Heart left ventricle (tissue), 13 donors: Measurements from ENCODE around the gene HHIPL1.

Experiments
- CTCF ChIP-seq, 12 donors: fragments of 200-600 bp; sonication (generic) in 4 of 12; IDR thresholded peaks; one replicate each; pipeline versions ENCODE4 v1.5.0 to v1.8.0; 2018 to 2022; ENCODE audit warnings: antibody characterized with exemption in 12 of 12, mild to moderate bottlenecking in 5 of 12
- POLR2A ChIP-seq, 2 donors: fragments of 450-650 bp; IDR thresholded peaks; one replicate each; pipeline ENCODE4 v1.6.1; 2017; ENCODE audit warnings: antibody characterized with exemption in 2 of 2, mild to moderate bottlenecking in 2 of 2, moderate library complexity in 2 of 2
- donor health status: ischemic (EF 13 %, LVEDD 7.1; RV severe dilation, severe dysfunction).
- donor health status: DM: no; HTN: yes; CAD: no.
- donor health status: DM: no; HTN: no; CAD: no.
- donor health status: ischemic (EF 25% LVEDD 6.9; RV normal size, moderate dysfunction).
- donor health status: ischemic (EF 25% LVEDD 5.7; RV mildly dilated, moderate dysfunction).
- donor health status: ischemic (EF 35%, LVEDD 5.7; RV mildly dilated, moderate dysfunction).
- donor health status: nonischemic (EF 11% LVEDD 7.7; RV severe dilation, severe dysfunction).
- donor health status: DM: yes; HTN: yes; CAD: no.
- donor health status: PGD.
- donor health status: ischemic (EF 29% LVEDD 5.4; RV normal size, mild dysfunction).
- donor health status: nonischemic (EF 23%, LVEDD 6.1; RV moderate dilation, normal function).

DNA sequence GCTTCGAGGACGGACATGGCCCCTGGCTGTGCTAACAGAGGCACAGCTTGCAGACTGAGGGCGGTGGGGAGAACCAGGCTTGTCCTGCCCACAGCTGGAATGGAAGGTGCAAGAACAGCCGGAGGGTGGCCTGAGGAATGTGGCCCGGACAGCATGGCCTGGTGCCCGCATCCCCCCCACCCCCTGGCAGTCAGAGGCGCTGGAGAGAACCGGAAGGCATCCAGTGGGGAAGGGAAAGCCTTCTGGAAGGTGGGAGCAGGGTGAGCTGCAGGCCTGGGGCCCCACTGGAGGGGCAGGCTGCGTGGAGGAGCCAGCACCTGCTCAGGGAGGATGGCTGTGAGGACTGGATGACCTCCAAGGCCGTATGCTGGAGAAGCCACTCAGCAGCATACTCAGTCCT, 31.0 kb downstream of the HHIPL1 start:
- no peak for TF ChIP-seq CTCF (IDR thresholded peaks at IDR 0.05)
- TF ChIP-seq POLR2A (IDR thresholded peaks at IDR 0.05), result no peak
